PC-9 (cell line): ENCODE measurements around the gene CDKN1C. TPM values are rescaled to one million over a fixed set of nuclear protein-coding genes. Genes with fewer than 3 reads are reported as not detected.

ENCODE experiments used
- BruUV-seq: library from RNA; stranded (reverse); fragments of 400-500 nt; replicated peaks from 2 replicates; lab custom pipeline; 2021; lab: Mats Ljungman, UMichigan
- CTCF ChIA-PET: fragments of 300-600 bp; sonication (Branson Sonifier 250); formaldehyde crosslinking; loops from one replicate; lab custom pipeline; 2022; ENCODE audit warnings: antibody characterized with exemption; lab: Charles Lee
- POLR2A ChIA-PET: fragments of 300-600 bp; sonication (Branson Sonifier 250); formaldehyde crosslinking; loops from one replicate; lab custom pipeline; 2022; ENCODE audit warnings: antibody characterized with exemption; ENCODE audit not compliant: unreplicated experiment; lab: Charles Lee
- DNase-seq, 2 experiments: peaks; one replicate each; pipeline versions ENCODE4 v3.0.0 to v3.0.0-alpha.2; 2015 to 2022; ENCODE audit warnings: mixed read lengths in 1 of 2
- H2AFZ ChIP-seq: fragments of 200-600 bp; sonication (generic); 2 replicates; pipeline ENCODE4 v1.8.1; 2017; ENCODE audit warnings: antibody characterized with exemption
- H3F3A ChIP-seq: fragments of 200-600 bp; sonication (generic); 2 replicates; pipeline ENCODE4 v1.8.1; 2017; ENCODE audit warnings: antibody characterized with exemption, mild to moderate bottlenecking, low read depth; ENCODE audit not compliant: insufficient read depth
- H3K27ac ChIP-seq: fragments of 200-600 bp; sonication (generic); 2 replicates; pipeline ENCODE4 v1.6.1; 2016; ENCODE audit warnings: mixed run types
- H3K27me3 ChIP-seq: fragments of 200-600 bp; sonication (generic); 2 replicates; pipeline ENCODE4 v1.6.1; 2016; ENCODE audit warnings: low read depth, mixed run types; ENCODE audit not compliant: insufficient read depth
- H3K36me3 ChIP-seq: fragments of 200-600 bp; sonication (generic); 2 replicates; pipeline ENCODE4 v1.6.1; 2016; ENCODE audit warnings: low read depth, mixed run types
- H3K4me1 ChIP-seq: fragments of 200-600 bp; sonication (generic); replicated peaks from 2 replicates; pipeline ENCODE4 v1.6.1; 2016; ENCODE audit warnings: mixed run types; ENCODE audit not compliant: insufficient read depth
- H3K4me2 ChIP-seq: fragments of 200-600 bp; sonication (generic); 2 replicates; pipeline ENCODE4 v1.6.1; 2017; ENCODE audit warnings: mixed run types
- H3K4me3 ChIP-seq: fragments of 200-600 bp; sonication (generic); 2 replicates; pipeline ENCODE4 v1.6.1; 2016; ENCODE audit warnings: mixed run types
- H3K79me2 ChIP-seq: fragments of 200-600 bp; sonication (generic); 2 replicates; pipeline ENCODE4 v1.6.1; 2017; ENCODE audit warnings: low read depth, mixed run types
- H3K9me2 ChIP-seq: fragments of 200-600 bp; sonication (generic); 2 replicates; pipeline ENCODE4 v1.8.1; 2017; ENCODE audit warnings: mild to moderate bottlenecking; ENCODE audit not compliant: insufficient read depth
- H3K9me3 ChIP-seq: fragments of 200-600 bp; sonication (generic); 2 replicates; pipeline ENCODE4 v1.8.1; 2016; ENCODE audit warnings: low read depth; ENCODE audit not compliant: insufficient read depth
- H4K20me1 ChIP-seq: fragments of 200-600 bp; sonication (generic); 2 replicates; pipeline ENCODE4 v1.8.1; 2017; ENCODE audit not compliant: insufficient read depth
- EZH2 ChIP-seq: fragments of 200-600 bp; sonication (generic); IDR thresholded peaks from 2 replicates; pipeline ENCODE4 v1.8.0; 2017; ENCODE audit warnings: antibody characterized with exemption, low read depth
- intact Hi-C: fragments of 100-400 bp; cut with micrococcal nuclease; formaldehyde crosslinking; loops from one replicate; pipeline ENCODE4 v1.10.0; 2022; ENCODE audit not compliant: unreplicated experiment
- total RNA-seq: library from RNA; stranded (reverse); gene quantifications from 2 replicates; pipeline ENCODE4 v1.2.3, GENCODE V29; 2021
- TF ChIP-seq, protein P1 (sequence below): fragments of 200-600 bp; sonication (generic); conservative IDR thresholded peaks from 2 replicates; pipeline ENCODE4 v1.6.1; 2017; ENCODE audit warnings: mixed run types, antibody characterized with exemption, mild to moderate bottlenecking, moderate library complexity

The CDKN1C gene
- total RNA-seq, 1 experiment from 2014 or later: 5.1 TPM

- Histone ChIP-seq H3K36me3 (no peaks in the 10 kb centered on the region), H3K27me3 (no peaks in the 10 kb centered on the region), H3K4me2 (peak overlapping the region; percentile 85), H3F3A (peaks cover 5% of the 10 kb centered on the region; the same call in 1 of the 2 replicates), H3K27ac (no peak overlapping the region), H3K9me2 (no peaks in the 10 kb centered on the region), H4K20me1 (no peaks in the 10 kb centered on the region), H3K4me1 (peaks cover 35% of the 10 kb centered on the region), H3K9me3 (no peaks in the 10 kb centered on the region), H2AFZ (no peak overlapping the region), H3K79me2 (no peaks in the 10 kb centered on the region), H3K4me3 (peak overlapping the region; percentile 66)
- intact Hi-C loops: loop anchor here (1.0 kb wide), 1 partner anchor 9 kb away; no protein-coding TSS in a partner anchor
- TF ChIP-seq, protein P1, sequence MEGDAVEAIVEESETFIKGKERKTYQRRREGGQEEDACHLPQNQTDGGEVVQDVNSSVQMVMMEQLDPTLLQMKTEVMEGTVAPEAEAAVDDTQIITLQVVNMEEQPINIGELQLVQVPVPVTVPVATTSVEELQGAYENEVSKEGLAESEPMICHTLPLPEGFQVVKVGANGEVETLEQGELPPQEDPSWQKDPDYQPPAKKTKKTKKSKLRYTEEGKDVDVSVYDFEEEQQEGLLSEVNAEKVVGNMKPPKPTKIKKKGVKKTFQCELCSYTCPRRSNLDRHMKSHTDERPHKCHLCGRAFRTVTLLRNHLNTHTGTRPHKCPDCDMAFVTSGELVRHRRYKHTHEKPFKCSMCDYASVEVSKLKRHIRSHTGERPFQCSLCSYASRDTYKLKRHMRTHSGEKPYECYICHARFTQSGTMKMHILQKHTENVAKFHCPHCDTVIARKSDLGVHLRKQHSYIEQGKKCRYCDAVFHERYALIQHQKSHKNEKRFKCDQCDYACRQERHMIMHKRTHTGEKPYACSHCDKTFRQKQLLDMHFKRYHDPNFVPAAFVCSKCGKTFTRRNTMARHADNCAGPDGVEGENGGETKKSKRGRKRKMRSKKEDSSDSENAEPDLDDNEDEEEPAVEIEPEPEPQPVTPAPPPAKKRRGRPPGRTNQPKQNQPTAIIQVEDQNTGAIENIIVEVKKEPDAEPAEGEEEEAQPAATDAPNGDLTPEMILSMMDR: no peak
- no peak for TF ChIP-seq EZH2
- ChIA-PET POLR2A (interaction anchor here (0.5 to 1.1 kb wide), 2 partner anchors 8 to 26 kb away, joined by 3 to 4 read pairs; partner anchors contain the start of gene PHLDA2), CTCF (interaction anchor here (0.6 to 0.7 kb wide), 2 partner anchors 27 to 195 kb away, joined by 3 read pairs; no protein-coding TSS in a partner anchor)
- no peak for DNase-seq
- BruUV-seq: no TSS peak
Measured at GRCh38 chr11:2902784-2903671, 17.5 kb upstream of the CDKN1C start.

DNA sequence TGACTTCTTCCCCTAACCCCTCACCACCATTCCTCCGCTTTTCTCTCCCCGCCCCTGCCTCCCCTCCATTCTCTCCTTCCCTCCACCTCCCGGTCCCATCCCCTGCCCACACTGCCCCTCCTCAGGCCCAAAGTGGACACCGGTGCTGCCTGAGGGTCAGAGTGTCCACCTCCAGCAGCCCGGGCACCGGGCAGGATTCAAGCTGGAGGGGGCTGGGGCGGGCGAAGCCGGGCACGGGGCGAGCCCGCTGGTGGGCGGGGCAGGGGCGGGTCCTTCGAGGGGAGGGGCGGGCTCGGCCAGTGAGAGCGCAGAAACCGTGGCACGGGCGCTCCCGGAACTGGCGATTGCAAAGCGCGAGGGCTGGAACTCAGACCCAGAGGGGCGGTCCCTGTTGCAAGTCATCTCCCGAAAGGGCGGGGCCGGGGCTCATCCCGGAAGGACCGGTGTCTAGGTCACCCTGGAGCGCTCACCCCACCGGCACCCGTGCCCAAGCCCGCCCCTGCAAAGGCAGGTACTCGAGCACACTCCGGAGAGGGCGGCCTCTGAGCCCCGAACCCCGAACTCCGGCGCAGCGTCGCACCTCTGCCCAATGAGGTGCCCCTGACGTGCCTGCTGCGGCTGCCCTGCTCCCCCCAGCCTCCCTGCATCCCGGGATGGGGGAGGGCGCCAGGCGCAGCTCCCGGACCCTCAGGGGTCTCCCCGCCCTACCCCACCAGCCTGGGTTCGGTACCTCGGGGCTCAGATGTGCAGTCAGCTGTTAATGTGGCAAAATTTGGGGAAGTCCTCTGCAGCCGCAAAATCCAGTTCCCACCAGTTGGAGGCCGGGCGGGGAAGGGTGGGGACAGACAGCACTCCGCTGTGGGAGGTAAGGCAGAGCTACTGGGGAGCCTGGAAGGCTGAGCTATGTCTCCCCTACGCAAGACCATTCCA is 16.5 kb upstream of the CDKN1C start:
- no peak for TF ChIP-seq EZH2
- TF ChIP-seq, protein P1: no peak
- Histone ChIP-seq H3K27me3 (no peaks in the 10 kb centered on the region), H3K36me3 (no peaks in the 10 kb centered on the region), H3K79me2 (no peaks in the 10 kb centered on the region), H3K9me2 (no peaks in the 10 kb centered on the region), H3F3A (peaks cover 5% of the 10 kb centered on the region; the same call in 1 of the 2 replicates), H2AFZ (peak overlapping the region; percentile 76), H3K4me3 (peak overlapping the region; percentile 66), H3K27ac (no peak overlapping the region), H3K4me2 (peak overlapping the region; percentile 85), H3K4me1 (peaks cover 35% of the 10 kb centered on the region), H4K20me1 (no peaks in the 10 kb centered on the region), H3K9me3 (no peaks in the 10 kb centered on the region)
- CTCF ChIA-PET: interaction anchor here (0.6 to 0.7 kb wide), 3 partner anchors 10 to 322 kb away, joined by 4 to 6 read pairs (median 4); partner anchors contain the start of gene PHLDA2
- TSS peak; percentile 55 for BruUV-seq
- intact Hi-C loops: loop anchor here (1.0 kb wide), 1 partner anchor 10 kb away; no protein-coding TSS in a partner anchor
- POLR2A ChIA-PET: interaction anchor here (0.5 to 1.1 kb wide), 4 partner anchors 9 to 27 kb away, joined by 3 to 30 read pairs (median 4); partner anchors contain the start of gene PHLDA2
- DNase-seq: peak; percentile 73 to 85
